Stimulated activated CD8-positive, alpha-beta memory T cell treated with anti-CD3 and anti-CD28 coated beads, Interleukin-15, amount 100 ng/mL, for 4 hours (primary cell): Measurements from ENCODE around the gene CRIP3.
"Not testable (repeated sequence)": the region's sequence is repeated elsewhere in the genome, so short reads cannot be mapped to it uniquely, and the experiment has no call there.

ENCODE experiments used
- DNase-seq, 2 donors: peaks; one replicate each; pipeline ENCODE4 v3.0.0-alpha.2; 2020; ENCODE audit warnings: low read depth in 2 of 2

CRIP3 gene, protein sequence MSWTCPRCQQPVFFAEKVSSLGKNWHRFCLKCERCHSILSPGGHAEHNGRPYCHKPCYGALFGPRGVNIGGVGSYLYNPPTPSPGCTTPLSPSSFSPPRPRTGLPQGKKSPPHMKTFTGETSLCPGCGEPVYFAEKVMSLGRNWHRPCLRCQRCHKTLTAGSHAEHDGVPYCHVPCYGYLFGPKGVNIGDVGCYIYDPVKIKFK

DNA sequence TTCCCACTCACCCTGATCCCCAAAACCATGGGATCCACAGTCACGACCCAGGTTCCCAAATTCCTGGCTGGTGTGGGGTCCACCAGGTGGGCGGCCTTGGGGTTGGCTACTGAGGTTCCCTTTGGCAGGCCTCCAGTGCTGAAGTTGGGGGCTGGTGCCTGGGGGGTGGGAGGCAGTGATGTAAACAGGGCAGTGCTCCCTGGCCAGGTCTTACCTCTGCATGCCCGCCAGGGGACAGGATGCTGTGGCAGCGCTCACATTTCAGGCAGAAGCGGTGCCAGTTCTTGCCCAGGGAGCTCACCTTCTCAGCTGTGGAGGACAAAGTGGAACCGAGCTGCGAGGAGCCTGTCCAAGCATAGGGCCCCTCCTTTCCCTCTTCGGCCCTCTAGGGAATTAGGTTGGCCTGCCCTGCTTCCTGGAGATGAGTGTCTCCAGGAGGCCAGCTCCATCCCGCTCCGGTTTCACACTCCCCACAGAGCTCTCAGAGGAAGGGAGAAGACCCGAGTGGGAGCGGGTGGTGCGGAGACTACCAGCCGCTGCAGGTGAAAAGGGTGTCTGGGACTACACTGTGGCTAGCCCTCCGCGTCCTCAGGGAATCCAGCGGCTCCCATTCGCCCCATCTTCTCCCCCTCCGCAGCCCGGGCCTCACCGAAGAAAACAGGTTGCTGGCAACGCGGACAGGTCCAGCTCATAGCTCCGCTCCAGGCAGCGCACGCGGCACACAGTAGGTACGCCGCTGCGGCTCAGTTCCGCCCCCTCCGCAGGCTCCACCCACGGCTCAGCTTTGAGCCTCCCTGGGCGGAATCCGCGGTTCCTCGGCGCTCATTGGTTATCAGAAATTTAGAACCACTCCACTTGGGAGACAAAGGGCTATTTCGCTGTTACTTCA lies at the start of gene CRIP3:
Gene CRIP3, minus strand, starts transcription at position 726 of the 889 bp plus-strand sequence. Its CDS starts 34 bp downstream, at position 692.
- DNase-seq: peak in 1 of 2 donors; percentile 21

DNA sequence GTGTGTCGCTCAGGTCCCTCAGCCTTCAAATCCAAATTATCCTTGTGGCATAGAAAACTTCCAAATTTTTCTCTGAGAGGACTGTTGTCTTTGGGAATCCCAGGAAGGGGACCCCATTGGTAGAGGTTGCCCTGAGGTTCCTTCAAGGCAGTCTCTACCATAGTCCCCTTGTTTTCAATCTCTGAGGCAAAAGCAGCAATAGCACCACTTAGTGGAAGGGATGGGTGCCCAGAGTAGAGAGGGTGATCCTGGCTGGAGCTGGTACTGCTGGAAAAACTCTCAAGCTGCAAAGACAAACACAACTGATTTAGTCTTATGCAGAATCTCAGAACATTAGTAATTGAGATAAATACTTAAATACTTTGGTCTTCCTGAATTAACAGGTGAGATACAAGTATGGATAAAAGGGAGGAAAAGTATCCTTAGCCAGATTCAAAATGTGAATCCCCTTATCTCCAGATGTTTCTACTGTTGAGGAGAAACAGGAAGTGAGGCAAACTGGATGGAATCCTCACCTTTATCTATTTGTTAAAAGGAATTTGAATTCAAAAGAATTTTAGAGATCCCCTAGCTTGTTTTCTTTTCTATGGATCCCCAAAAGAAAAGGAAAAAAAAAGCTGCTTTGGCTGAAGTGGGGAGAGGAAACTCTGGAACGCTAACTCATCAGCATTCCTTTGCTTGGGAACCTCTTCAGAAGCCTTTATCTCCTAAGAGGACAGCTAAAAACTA lies 47.4 kb upstream of the CRIP3 start:
- no peak for DNase-seq

DNA sequence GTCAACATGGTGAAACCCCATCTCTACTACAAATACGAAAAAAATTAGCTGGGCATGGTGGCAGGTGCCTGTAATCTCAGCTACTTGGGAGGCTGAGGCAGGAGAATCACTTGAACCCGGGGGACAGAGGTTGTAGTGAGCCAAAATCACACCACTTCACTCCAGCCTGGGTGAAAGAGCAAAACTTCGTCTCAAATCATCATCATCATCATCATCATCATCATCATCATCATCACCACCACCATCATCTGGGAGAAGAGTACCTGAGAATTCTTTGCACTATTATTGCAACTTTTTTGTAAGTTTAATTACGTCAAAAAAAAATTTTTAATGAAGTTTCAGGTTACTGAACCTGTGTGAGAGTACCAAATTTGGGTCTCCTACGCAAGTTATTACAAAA lies 43.3 kb upstream of the CRIP3 start:
- DNase-seq: not testable (repeated sequence)

DNA sequence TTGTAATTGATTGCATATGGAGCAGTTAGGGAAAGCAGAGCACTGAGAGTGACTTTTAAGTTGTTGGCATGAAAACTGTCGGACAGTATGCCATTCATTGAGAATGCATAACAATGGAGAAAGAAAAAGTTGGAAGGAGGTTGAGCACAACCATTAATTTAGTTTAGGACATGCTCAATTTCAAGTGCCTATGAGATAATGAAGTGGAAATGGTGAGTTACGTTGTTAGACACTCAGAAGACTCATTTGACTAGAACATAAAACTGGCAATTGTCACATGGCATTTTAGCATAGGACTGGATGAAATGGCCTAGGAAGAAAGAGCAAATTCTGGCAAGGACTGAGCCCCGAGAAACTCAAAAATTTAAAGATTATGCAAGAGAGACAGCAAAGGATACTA lies 38.8 kb upstream of the CRIP3 start:
- no peak for DNase-seq

DNA sequence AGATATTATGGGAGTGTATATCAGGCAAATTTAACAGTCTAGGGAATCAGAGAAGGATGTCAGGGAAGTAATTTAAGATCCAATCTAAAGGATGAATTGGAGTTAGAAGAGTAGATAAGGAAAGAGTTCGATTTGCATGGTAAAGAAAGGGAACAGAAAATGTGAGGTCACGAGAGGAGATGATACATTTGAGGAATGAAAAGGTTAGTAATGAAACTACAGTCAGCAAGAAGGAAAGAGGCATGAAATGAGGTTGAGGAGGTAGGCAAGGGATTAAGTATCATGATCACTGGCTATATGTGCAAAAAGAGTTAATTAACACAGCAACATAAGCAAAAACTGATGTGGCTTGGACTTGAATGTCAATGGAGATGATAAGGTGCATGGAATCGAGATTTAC lies 38.4 kb upstream of the CRIP3 start:
- DNase-seq: no peak

DNA sequence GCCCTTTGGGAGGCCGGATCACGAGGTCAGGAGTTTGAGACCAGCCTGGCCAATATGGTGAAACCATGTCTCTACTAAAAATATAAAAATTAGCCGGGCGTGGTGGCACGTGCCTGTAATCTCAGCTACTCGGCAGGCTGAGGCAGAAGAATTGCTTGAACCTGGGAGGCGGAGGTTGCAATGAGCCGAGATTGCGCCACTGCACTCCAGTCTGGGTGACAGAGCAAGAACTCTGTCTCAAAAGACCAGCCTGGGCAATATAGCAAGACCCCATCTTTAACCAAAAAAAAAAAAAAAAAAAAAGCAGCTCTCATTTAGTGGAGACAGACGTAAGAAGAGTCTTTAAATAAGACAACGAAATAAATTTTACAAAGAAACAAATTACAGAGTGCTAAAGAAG lies 37.6 kb upstream of the CRIP3 start:
- DNase-seq: not testable (repeated sequence)

DNA sequence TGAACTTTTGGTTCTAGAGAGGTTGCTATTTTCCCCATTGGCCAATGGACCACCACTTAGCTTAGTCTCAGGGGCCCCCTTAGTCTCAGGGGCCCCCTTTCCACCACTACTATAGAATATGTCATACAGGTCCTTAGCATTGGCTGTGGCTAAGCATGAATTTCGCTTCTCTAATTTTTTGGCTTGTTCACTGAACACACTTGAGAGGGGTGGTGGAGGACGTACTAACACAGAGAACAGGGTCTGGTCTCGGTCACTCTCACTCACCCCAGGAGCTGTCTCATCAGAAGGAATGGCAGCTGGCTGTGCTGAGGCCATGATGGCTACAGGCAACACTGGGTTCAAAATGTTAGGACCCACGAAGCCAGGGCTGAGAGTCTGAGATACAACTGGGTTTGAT lies 30.5 kb upstream of the CRIP3 start:
- no peak for DNase-seq

DNA sequence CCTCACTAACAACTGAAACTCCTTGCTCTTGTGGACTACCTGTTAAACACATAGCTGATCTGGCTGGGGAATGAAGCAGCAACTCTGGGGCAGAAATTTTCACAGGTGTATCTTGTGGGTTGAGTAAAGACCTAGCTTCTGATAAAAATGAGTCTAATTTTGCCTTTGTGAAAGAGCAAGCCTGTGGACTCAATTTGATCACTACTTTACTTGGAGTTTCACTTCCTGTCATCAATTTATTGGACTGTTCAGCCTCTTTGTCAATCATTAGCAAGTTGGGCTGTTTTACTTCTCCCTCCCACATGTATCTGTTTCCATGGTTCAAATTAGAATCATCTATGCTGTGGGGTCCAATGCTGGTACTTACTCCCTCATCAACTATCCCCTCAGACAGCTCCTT lies 29.6 kb upstream of the CRIP3 start:
- DNase-seq: no peak

DNA sequence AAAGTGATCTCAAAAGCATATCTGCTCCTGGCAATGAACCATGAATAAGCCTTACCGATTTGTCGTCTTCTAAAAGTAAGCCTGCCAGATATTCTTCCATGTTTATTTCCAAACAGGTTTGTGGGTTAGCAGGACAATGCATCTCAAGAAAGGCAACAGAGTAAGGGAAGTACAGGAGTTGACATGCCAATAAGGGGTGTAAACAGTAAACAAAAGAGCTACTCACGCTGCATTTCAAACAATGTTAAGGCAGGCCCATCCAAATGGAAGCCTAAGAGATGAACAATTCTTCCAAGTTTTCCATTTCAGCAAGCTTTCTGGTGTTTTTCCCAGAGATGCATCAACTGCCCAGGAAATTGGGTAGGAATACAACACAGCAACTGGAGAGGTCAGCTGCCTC lies 27.8 kb upstream of the CRIP3 start:
- DNase-seq: no peak

DNA sequence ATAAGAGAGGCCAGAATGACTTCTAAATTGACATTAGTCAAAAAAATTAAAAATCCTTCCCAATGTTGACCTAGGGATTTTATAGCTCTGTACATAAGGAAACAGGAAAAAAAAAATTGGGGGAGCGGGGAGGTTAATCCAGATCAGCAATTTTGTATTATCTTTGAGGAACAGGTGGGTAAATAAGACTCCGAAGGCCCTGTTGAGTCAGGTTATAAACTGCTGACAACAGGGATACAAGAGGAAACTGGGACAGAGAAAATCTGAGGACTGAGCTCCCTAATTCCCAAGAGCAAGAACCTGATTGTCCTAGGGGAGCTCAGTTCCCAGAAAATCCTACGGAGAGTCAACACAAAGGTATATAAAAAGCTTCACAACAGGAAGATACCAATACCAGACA lies 26.8 kb upstream of the CRIP3 start:
- DNase-seq: no peak

DNA sequence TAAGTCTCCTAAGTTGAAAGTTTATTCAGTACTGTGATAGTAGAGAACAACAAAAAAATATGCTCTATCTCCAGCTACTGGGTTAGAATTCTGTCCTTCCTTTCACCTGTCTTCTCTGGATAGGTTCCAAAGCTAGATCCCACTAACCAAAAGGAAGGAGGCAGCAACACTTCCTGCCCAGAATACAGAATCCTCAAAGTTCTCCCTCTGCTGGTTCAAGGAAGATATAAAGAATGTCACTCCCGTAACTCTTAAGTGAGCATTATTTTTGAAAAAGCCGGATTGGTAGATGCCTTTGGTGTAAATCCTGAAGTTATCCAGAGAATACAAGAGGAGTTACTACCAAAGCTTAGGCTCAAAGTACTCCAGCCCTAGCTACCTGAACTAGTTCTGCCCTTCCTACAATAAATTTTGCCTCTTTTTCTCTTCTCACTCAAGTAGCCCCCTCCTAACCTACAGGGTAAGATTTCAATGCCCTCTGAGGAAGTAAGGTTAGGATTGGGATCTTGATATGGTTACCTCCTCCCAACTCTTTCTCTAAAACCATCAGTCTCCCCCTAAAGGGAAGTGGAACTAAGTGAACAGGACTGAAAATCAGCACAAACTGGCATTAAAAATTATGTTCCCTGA lies 26.0 kb upstream of the CRIP3 start:
- no peak for DNase-seq

DNA sequence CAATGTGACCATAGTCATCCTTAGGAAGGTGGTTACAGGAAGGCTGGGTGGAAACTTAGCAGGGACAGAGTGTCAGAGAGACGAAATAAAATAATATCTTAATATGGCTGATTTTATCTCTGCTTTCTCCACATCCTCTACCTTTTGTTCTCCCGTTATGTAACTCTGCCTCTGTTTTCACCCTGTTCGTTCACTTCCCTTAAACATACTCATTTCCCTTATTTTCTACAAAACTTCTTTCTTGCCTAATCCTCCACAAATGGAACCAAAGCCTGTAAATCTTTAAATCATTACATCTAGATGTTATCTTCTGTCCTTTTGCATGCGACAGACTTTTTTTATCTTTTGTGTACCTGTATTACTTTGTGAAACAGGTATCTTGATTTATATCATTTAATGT lies 23.3 kb upstream of the CRIP3 start:
- DNase-seq: no peak

DNA sequence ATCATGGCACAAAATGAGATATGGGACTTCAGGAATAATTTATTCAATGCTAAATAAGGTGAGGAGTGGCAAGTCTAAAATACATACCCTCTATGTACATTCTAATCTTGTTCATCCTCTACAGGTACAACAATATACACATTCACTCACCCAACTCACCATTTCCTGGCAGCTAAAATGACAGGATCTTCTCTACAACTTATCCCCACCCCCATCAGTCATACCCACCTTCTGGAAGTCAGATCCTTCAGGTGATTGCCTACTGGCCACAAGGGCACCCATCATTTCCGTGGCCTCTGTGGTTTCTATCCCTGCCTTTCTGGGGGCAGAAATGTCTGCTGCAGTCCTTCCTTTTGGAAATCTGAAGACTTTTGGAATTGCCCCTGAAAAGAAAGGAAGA lies 22.8 kb upstream of the CRIP3 start:
- DNase-seq: no peak

DNA sequence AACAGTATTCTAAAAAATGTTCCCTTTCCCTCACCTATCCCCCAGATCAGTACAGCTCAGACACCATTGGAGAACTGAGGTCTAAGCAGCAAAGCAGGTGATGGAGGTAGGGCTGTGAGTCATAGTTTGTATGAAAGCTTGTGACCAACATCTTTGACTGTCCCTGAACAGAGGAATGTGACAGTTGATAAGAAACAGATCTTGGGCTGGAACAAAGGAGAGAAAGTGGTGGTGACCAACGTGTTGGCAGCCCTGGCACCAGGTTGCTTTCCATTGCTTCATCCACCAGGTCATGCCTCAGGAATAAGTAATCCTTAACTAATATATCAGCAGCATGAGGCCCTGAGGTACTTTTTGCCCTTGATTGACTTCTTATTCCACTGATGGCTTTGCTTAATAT lies 19.9 kb upstream of the CRIP3 start:
- DNase-seq: no peak

DNA sequence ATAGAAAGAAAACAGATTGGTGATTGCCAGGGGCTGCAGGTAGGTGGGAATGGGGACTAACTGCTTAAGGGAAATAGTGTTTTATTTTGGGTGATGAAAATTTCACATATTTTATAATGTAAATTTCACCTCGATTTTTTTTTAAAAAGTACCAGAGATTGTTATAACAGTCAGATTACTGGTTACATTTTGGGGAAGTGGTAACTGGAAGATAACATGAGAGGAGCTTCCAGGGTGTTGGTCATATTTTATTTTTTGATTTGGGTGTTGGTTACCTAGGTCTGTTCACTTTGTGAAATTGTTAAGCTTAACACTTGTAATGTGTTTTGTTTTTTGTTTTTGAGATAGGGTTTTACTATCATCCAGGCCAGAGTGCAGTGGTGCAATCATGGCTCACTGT lies 17.2 kb upstream of the CRIP3 start:
- DNase-seq: no peak

DNA sequence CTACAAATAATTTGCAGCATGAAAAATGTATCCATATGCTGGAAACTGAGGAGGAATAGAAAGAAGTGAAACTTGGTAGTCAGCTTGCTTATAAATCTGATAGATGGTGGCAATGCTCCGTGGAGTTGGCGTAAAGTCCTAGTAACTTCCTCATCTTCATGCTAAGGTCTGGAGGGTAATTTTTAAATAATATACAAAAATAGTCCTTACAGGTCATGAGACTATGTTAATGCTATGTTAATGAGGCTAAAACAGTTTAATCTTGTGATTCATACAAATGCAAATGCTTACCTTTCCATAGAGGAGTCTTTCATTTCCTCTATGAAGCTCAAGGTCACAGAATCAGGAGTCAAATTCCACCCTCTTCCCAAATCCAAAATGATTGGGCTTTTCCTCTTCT lies 9.4 kb upstream of the CRIP3 start:
- no peak for DNase-seq

DNA sequence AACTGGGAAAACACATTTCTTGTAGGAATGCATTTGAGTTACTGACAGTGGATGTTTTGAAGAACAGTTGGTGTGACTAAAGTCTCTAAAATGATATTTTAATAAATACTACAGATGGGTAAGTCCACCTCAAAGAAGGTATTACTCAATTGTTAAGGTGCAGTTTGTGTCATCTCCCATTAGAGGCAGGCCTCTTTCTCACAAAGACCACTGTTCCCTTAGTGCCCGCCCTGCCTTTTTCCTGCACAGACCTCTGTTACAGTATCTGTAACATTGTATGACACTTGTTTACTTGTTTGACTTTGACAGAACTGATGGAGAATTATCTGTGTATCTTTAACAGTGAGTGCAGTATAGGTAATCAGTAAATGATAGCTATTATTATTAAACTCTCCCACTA lies 5.2 kb upstream of the CRIP3 start:
- DNase-seq: no peak

DNA sequence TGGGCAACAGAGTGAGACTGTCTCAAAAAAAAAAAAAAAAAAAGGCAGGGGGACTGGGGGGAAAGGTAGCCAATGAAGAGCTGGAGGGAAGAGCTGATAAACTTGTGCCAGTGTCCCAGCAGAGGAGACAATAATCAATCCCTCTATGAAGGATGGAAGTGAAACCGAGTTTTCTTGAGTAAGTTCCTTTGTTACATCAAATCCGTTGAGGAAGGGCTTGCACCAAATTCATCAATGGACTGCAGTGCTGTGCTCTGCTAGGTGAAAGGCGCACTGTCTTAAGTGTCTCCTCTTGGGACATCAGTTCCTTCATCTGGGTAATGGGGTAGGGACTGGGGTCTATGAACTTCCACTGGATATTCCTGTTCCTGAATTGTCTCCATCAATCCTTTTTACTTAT lies 3.0 kb upstream of the CRIP3 start:
- no peak for DNase-seq

DNA sequence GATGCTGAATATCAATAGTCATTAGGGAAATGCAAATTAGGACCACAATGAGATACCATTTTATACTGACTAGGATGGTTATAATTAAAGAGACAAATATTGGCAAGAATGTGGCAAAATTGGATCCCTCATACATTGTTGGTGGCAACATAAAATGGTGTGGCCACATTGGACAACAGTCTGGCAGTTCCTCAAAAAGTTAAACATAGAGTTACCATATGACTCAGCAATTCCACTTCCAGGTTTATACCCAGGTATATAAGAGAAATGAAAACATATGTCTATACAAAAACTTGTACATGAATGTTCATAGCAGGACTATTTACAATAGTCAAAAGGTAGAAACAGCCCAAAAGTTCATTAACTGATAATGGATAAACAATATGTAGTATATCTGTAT lies 2.0 kb upstream of the CRIP3 start:
- no peak for DNase-seq

DNA sequence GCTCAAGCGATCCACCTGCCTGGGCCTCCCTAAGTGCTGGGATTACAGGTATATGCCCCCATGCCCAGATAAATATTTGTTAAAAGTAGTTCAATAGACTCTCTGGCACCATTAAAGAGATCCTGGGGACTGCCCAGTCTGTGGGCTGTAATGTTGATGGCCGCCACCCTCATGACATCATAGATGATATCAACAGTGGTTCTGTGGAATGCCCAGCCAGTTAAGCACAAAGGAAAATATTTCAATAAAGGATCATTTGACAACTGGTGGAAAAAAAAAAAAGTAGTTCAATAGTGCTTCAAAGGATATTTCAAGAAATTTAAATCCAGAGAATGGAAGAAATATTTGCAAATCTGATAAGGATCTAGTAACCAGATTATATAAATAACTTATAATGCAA lies 1.5 kb upstream of the CRIP3 start:
- no peak for DNase-seq

DNA sequence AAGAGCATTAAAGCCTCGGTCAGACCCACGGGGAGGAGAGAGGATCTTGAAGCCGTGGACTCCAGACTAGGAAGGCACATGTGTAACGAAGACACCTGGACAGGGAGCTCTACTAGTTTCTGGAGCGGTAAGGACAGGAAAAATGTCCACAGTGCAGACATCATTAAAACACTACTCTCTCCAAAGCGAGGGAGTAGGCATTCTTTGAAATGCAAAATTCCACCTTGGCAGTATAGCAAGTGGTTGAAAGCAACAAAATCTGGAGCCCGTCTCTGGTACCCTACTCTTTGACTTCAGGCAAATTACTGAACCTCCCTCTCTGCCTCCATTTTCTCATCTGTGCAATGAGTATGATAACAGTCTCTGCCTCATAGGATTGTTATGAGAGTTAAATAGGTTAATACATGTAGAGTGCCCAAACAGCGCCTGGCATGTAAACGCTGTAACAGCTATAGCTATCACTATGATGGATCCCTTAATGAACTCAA lies 408 bp upstream of the CRIP3 start:
- DNase-seq: no peak

DNA sequence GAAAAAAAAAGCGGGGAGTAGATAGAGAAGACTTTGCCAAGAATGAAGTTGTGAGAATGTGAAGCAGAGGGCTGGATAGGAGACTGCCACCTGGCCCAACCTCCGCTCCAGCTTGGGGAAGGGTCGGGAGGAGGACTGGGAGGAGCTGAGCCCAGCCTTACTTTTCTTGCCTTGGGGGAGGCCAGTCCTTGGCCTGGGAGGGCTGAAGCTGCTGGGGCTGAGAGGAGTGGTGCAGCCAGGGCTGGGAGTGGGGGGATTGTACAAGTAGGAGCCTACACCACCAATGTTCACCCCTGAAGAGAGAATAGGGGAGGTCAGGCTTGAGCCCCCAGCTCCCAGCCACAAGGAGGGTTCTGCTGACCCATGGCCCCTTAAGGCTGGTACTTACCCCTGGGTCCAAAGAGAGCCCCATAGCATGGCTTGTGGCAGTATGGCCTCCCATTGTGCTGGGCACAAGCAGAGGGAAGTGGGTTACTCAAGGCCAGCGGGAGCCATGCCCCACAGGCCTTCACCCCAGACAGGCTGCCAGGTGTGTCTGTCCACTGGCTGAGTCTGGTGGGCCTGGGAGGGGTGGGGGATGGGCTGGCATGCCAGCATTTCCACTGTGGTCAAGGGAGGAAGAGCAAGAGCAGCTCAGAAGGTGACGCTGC lies 1.1 kb downstream of the CRIP3 start:
- DNase-seq: no peak
